ENCODE data around the gene CAPRIN2.

The CAPRIN2 gene

GRCh38 chr12:30730011-30730410, 24.7 kb downstream of the CAPRIN2 start:
- DNase-seq (ENCODE audit: low read depth), result no peak
- no peak overlapping the region for H3K4me3 ChIP-seq (ENCODE audit: low read length)
- TF ChIP-seq CTCF (conservative IDR thresholded peaks at IDR 0.05; ENCODE audit: low read depth, low read length), result no peak

- no peak for TF ChIP-seq CTCF (conservative IDR thresholded peaks at IDR 0.05; ENCODE audit: low read depth, low read length)
- no peak for DNase-seq (ENCODE audit: low read depth)
- no peak overlapping the region for H3K4me3 ChIP-seq (ENCODE audit: low read length)
Measured at GRCh38 chr12:30729547-30729946, 25.2 kb downstream of the CAPRIN2 start.

GRCh38 chr12:30726647-30727046, 28.1 kb downstream of the CAPRIN2 start:
- H3K4me3 ChIP-seq (ENCODE audit: low read length), result no peak overlapping the region
- TF ChIP-seq CTCF (conservative IDR thresholded peaks at IDR 0.05; ENCODE audit: low read depth, low read length), result no peak
- no peak for DNase-seq (ENCODE audit: low read depth)

- no peak overlapping the region for H3K4me3 ChIP-seq (ENCODE audit: low read length)
- DNase-seq (ENCODE audit: low read depth), result peak; percentile 42
- TF ChIP-seq CTCF (conservative IDR thresholded peaks at IDR 0.05; ENCODE audit: low read depth, low read length), result no peak
Measured at GRCh38 chr12:30725739-30726138, 29.0 kb downstream of the CAPRIN2 start.

GRCh38 chr12:30719060-30719459, 35.7 kb downstream of the CAPRIN2 start:
- TF ChIP-seq CTCF (conservative IDR thresholded peaks at IDR 0.05; ENCODE audit: low read depth, low read length), result no peak
- no peak overlapping the region for H3K4me3 ChIP-seq (ENCODE audit: low read length)
- peak; percentile 40 for DNase-seq (ENCODE audit: low read depth)

GRCh38 chr12:30707613-30708342, 47.0 kb downstream of the CAPRIN2 start:
- no peak for DNase-seq (ENCODE audit: low read depth)
- H3K4me3 ChIP-seq (ENCODE audit: low read length), result no peak overlapping the region
- TF ChIP-seq CTCF (conservative IDR thresholded peaks at IDR 0.05; ENCODE audit: low read depth, low read length), result no peak

GRCh38 chr12:30706476-30706875, 48.3 kb downstream of the CAPRIN2 start:
- H3K4me3 ChIP-seq (ENCODE audit: low read length), result no peak overlapping the region
- DNase-seq (ENCODE audit: low read depth), result no peak
- TF ChIP-seq CTCF (conservative IDR thresholded peaks at IDR 0.05; ENCODE audit: low read depth, low read length), result no peak
